ENCODE measurements around the gene THAP6.

DNA sequence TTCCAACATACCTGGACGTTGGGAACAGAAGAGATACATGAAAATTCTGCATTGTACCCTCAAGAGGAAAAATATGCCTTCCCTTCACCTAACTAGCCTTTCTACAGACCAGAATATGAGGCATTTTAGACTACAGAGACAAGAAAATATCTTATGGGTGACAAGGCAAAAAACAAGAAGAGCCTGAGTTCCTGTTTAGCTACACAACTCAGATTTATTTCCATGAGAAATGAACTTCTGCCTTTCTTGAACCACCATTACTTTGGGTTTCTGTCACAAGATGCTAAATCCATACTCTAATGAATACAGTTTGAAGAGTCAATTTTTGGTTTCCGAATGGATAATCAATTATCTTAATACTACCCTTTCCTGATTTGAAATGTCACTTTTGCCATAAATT is 18.8 kb upstream of the THAP6 start:
- TF ChIP-seq EZH2phosphoT487 (IDR thresholded peaks at IDR 0.05; ENCODE audit: insufficient read depth, low read depth) (no peak), EZH2 (IDR thresholded peaks at IDR 0.05; ENCODE audit: insufficient read depth, poor library complexity, severe bottlenecking) (no peak)

Measured in GM23248 (cell line).